Muscle of leg (tissue), 11 donors: Measurements from ENCODE around the gene AGBL5. TPM values are rescaled to one million over a fixed set of nuclear protein-coding genes. Genes with fewer than 3 reads are reported as not detected.
"Not testable (repeated sequence)": the region's sequence is repeated elsewhere in the genome, so short reads cannot be mapped to it uniquely, and the experiment has no call there.

Experiments
- DNase-seq: peaks from one replicate; pipeline ENCODE4 v3.0.0; 2013
- H3K27ac ChIP-seq: one replicate; pipeline ENCODE4 v1.5.1; 2013; ENCODE audit warnings: mild to moderate bottlenecking, low read length, control low read depth
- H3K27me3 ChIP-seq: one replicate; pipeline ENCODE4 v1.6.1; 2013; ENCODE audit warnings: low read length; ENCODE audit not compliant: control insufficient read depth, insufficient read depth
- H3K36me3 ChIP-seq: one replicate; pipeline ENCODE4 v1.6.1; 2013; ENCODE audit warnings: low read length; ENCODE audit not compliant: control insufficient read depth, insufficient read depth
- H3K4me1 ChIP-seq: one replicate; pipeline ENCODE4 v1.6.1; 2013; ENCODE audit warnings: low read length; ENCODE audit not compliant: control insufficient read depth, insufficient read depth
- H3K4me3 ChIP-seq: one replicate; pipeline ENCODE4 v1.5.1; 2013; ENCODE audit warnings: low read length, control low read depth
- H3K9me3 ChIP-seq: replicated peaks from 2 replicates; pipeline ENCODE4 v1.6.1; 2013; ENCODE audit warnings: low read depth, low read length; ENCODE audit not compliant: control insufficient read depth
- WGBS: methylation state at CpG from one replicate; pipeline ENCODE4 v1.1.5; 2013; ENCODE audit warnings: missing lambda C conversion rate; ENCODE audit not compliant: insufficient coverage; 5-methylcytosine and 5-hydroxymethylcytosine counted together
- polyA plus RNA-seq, 8 donors: library from polyadenylated mRNA; unstranded; fragments of 120-200 nt; gene quantifications; one replicate each; pipeline versions ENCODE4 v1.2.1 to v1.2.3, GENCODE V29; 2013; ENCODE audit warnings: inconsistent platforms in 1 of 8, low replicate concordance in 1 of 8; ENCODE audit not compliant: insufficient read length in 8 of 8, insufficient read depth in 1 of 8
- total RNA-seq: library from RNA; stranded (reverse); fragments of 120-200 nt; gene quantifications from one replicate; pipeline ENCODE4 v1.2.4, GENCODE V29; 2013

The AGBL5 gene
- total and polyA plus RNA-seq, 9 donors: 12.4 to 22.6 (median 20.4) TPM

DNA sequence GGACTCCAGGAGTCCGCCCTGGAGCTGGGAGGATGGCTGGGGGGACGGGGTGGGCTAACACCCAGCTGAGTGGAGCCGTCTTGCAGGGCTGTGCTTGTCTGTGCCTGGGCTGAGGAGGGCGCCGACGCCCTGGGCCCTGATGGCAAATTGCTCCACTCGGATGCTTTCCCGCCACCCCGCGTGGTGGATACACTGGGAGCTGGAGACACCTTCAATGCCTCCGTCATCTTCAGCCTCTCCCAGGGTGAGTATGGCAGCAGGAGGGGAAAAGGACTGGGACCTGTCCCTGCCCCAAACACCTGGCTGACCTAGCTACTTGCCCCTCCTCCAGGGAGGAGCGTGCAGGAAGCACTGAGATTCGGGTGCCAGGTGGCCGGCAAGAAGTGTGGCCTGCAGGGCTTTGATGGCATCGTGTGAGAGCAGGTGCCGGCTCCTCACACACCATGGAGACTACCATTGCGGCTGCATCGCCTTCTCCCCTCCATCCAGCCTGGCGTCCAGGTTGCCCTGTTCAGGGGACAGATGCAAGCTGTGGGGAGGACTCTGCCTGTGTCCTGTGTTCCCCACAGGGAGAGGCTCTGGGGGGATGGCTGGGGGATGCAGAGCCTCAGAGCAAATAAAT is 48.0 kb downstream of the AGBL5 start:
- Histone ChIP-seq H3K4me1 (peaks cover 10% of the 10 kb centered on the region), H3K9me3 (no peaks in the 10 kb centered on the region), H3K27ac (no peak overlapping the region), H3K27me3 (no peaks in the 10 kb centered on the region), H3K36me3 (no peaks in the 10 kb centered on the region), H3K4me3 (no peak overlapping the region)
- no peak for DNase-seq
- WGBS: 83% methylated on average over 13 of the region's 19 CpGs

DNA sequence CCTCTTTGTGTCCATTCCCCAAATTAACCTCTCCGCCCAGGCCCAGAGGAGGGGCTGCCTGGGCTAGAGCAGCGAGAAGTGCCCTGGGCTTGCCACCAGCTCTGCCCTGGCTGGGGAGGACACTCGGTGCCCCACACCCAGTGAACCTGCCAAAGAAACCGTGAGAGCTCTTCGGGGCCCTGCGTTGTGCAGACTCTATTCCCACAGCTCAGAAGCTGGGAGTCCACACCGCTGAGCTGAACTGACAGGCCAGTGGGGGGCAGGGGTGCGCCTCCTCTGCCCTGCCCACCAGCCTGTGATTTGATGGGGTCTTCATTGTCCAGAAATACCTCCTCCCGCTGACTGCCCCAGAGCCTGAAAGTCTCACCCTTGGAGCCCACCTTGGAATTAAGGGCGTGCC is 48.6 kb downstream of the AGBL5 start:
- 72% methylated on average over 9 of the region's 10 CpGs for WGBS

DNA sequence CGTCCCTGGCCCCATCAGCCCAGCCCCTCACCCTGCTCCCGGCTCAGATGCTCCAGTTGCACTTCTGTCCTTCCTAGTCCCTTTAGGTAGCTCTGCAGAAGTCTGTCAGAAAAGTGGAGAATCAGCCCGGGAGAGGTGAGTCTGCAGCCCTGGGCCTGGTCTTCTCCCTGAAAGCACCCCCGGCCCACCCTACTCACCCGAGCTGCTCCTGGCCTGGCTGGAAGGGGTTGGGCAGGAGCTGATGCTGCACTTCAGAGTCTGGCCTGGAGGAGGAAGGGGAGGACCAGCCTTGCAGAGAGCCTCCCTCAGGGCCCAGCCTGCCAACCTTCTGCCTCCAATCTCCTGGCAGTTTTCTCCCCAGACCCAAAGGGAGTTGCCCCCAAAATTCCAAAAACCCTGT is 50.9 kb downstream of the AGBL5 start:
- WGBS: 59% methylated on average over 2 of the region's 5 CpGs
- Histone ChIP-seq H3K27ac (no peak overlapping the region), H3K9me3 (no peaks in the 10 kb centered on the region), H3K4me1 (no peaks in the 10 kb centered on the region), H3K36me3 (no peaks in the 10 kb centered on the region), H3K4me3 (no peak overlapping the region), H3K27me3 (no peaks in the 10 kb centered on the region)
- DNase-seq: no peak

More for the DNA sequence above, 48.6 kb downstream of the AGBL5 start:
- H3K36me3 ChIP-seq: no peaks in the 10 kb centered on the region
- H3K27ac ChIP-seq: no peak overlapping the region
- H3K4me1 ChIP-seq: peaks cover 10% of the 10 kb centered on the region
- no peak overlapping the region for H3K4me3 ChIP-seq
- no peaks in the 10 kb centered on the region for H3K27me3 ChIP-seq
- H3K9me3 ChIP-seq: no peaks in the 10 kb centered on the region
- no peak for DNase-seq

GRCh38 chr2:27105981-27106380 is 54.5 kb downstream of the AGBL5 start:
- H3K4me1 ChIP-seq: no peaks in the 10 kb centered on the region
- WGBS: no CpG with 5 or more reads among the region's 3 CpGs
- no peaks in the 10 kb centered on the region for H3K36me3 ChIP-seq
- no peak for DNase-seq
- H3K4me3 ChIP-seq: no peak overlapping the region
- H3K27ac ChIP-seq: no peak overlapping the region
- H3K27me3 ChIP-seq: no peaks in the 10 kb centered on the region
- H3K9me3 ChIP-seq: no peaks in the 10 kb centered on the region

GRCh38 chr2:27108221-27108620 is 56.8 kb downstream of the AGBL5 start:
- Histone ChIP-seq H3K36me3 (no peaks in the 10 kb centered on the region), H3K4me3 (no peak overlapping the region), H3K27me3 (no peaks in the 10 kb centered on the region), H3K27ac (no peak overlapping the region), H3K4me1 (no peaks in the 10 kb centered on the region), H3K9me3 (no peaks in the 10 kb centered on the region)
- WGBS: no CpG with 5 or more reads among the region's 2 CpGs
- DNase-seq: no peak

GRCh38 chr2:27109083-27109482 is 57.6 kb downstream of the AGBL5 start:
- DNase-seq: no peak
- Histone ChIP-seq H3K36me3 (no peaks in the 10 kb centered on the region), H3K27me3 (no peaks in the 10 kb centered on the region), H3K4me1 (no peaks in the 10 kb centered on the region), H3K27ac (no peak overlapping the region), H3K9me3 (no peaks in the 10 kb centered on the region), H3K4me3 (no peak overlapping the region)
- WGBS: 80% methylated on average over 1 of the region's 3 CpGs

- not testable (repeated sequence) for H3K4me3 ChIP-seq, DNase-seq
Measured at GRCh38 chr2:27110603-27111352, 59.3 kb downstream of the AGBL5 start.

GRCh38 chr2:27111392-27112078 is 60.1 kb downstream of the AGBL5 start:
- 92% methylated on average over 40 of the region's 49 CpGs for WGBS
- not testable (repeated sequence) for DNase-seq, H3K36me3 ChIP-seq, H3K27me3 ChIP-seq, H3K9me3 ChIP-seq, H3K27ac ChIP-seq, H3K4me1 ChIP-seq, H3K4me3 ChIP-seq

More at GRCh38 chr2:27110603-27111352, 59.3 kb downstream of the AGBL5 start:
- not testable (repeated sequence) for H3K4me1 ChIP-seq, H3K27me3 ChIP-seq, H3K36me3 ChIP-seq, H3K27ac ChIP-seq, H3K9me3 ChIP-seq
- 67% methylated on average over 19 of the region's 24 CpGs for WGBS

GRCh38 chr2:27115519-27115918 is 64.1 kb downstream of the AGBL5 start:
- H3K36me3 ChIP-seq: no peaks in the 10 kb centered on the region
- no peak overlapping the region for H3K4me3 ChIP-seq
- no peak overlapping the region for H3K27ac ChIP-seq
- DNase-seq: no peak
- WGBS: 63% methylated on average over 2 of the region's 2 CpGs
- peaks cover 8% of the 10 kb centered on the region for H3K4me1 ChIP-seq
- no peaks in the 10 kb centered on the region for H3K9me3 ChIP-seq
- H3K27me3 ChIP-seq: peaks cover 32% of the 10 kb centered on the region

DNA sequence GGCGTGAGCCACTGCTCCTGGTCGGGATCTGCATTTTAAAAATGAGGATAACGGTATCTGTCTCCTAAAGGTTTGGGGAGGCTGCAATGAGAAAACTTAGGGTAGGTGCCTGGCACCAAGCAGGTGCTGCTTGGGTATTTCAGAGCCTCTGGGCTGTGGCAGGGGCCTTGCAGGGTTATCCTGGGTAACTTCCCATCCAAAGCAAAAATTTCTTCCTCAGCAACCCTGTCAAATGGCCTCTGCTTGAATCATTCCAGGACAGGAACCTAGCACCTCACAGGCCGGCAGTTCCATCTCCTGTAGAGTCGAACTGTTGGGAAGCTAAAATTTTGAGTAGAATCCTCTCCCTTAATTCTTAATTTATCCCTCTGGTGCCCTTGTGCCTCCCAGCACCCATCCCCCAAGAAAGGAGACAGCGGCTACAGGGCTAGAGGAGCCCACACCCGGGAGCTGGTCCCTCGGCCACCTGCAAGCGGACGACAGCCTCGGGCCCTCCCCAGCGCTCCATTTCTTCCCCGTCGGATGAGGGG is 66.6 kb downstream of the AGBL5 start:
- H3K4me3 ChIP-seq: peak overlapping the region; percentile 28
- no peak overlapping the region for H3K27ac ChIP-seq
- no peaks in the 10 kb centered on the region for H3K9me3 ChIP-seq
- peaks cover 47% of the 10 kb centered on the region for H3K27me3 ChIP-seq
- 11% methylated on average over 11 of the region's 14 CpGs for WGBS
- no peak for DNase-seq
- peaks cover 10% of the 10 kb centered on the region for H3K4me1 ChIP-seq
- H3K36me3 ChIP-seq: no peaks in the 10 kb centered on the region
